Calu3 (cell line): ENCODE results near the gene UNKL. TPM values are rescaled to one million over a fixed set of nuclear protein-coding genes. Genes with fewer than 3 reads are reported as not detected.
A peak's percentile ranks its signal among the peaks of the same experiment; 100 is the strongest.

Source experiments
- BruUV-seq: library from RNA; stranded (reverse); fragments of 400-500 nt; replicated peaks from 2 replicates; lab custom pipeline; 2021; lab: Mats Ljungman, UMichigan
- CTCF ChIA-PET: fragments of 300-600 bp; sonication (Branson Sonifier 250); formaldehyde crosslinking; loops from one replicate; lab custom pipeline; 2022; ENCODE audit warnings: antibody characterized with exemption; lab: Charles Lee
- DNase-seq: peaks from one replicate; pipeline ENCODE4 v3.0.0; 2022
- H3K27ac Mint-ChIP-seq: one replicate; pipeline ENCODE4 v1.8.0; 2022; ENCODE audit warnings: mixed read lengths; ENCODE audit not compliant: unreplicated experiment
- H3K27me3 Mint-ChIP-seq: one replicate; pipeline ENCODE4 v1.8.0; 2022; ENCODE audit warnings: mixed read lengths; ENCODE audit not compliant: unreplicated experiment
- H3K36me3 Mint-ChIP-seq: one replicate; pipeline ENCODE4 v1.8.0; 2022; ENCODE audit warnings: mild to moderate bottlenecking, moderate library complexity, mixed read lengths; ENCODE audit not compliant: insufficient read depth, unreplicated experiment
- H3K4me1 Mint-ChIP-seq: one replicate; pipeline ENCODE4 v1.8.0; 2022; ENCODE audit warnings: mild to moderate bottlenecking, low read depth, mixed read lengths; ENCODE audit not compliant: unreplicated experiment
- H3K4me3 Mint-ChIP-seq: one replicate; pipeline ENCODE4 v1.8.0; 2022; ENCODE audit warnings: mild to moderate bottlenecking, low read depth, moderate library complexity, mixed read lengths; ENCODE audit not compliant: unreplicated experiment
- H3K9me3 Mint-ChIP-seq: one replicate; pipeline ENCODE4 v1.8.0; 2022; ENCODE audit warnings: low read depth, mixed read lengths; ENCODE audit not compliant: unreplicated experiment
- CTCF ChIP-seq: fragments of 200-600 bp; IDR thresholded peaks from one replicate; pipeline ENCODE4 v1.8.0; 2022; ENCODE audit warnings: antibody characterized with exemption; ENCODE audit not compliant: unreplicated experiment
- intact Hi-C: fragments of 100-400 bp; cut with micrococcal nuclease; formaldehyde crosslinking; loops from one replicate; pipeline ENCODE4 v1.10.0; 2022; ENCODE audit not compliant: unreplicated experiment
- total RNA-seq: library from RNA; stranded (reverse); gene quantifications from 2 replicates; pipeline ENCODE4 v1.2.3, GENCODE V29; 2022

UNKL gene
- total RNA-seq, 1 experiment from 2014 or later = 35.5 TPM

- Mint-ChIP-seq H3K27me3 (peaks cover 32% of the 10 kb centered on the region), H3K4me3 (no peak within 1 kb of the TSS), H3K36me3 (peaks cover 19% of the 10 kb centered on the region), H3K27ac (no peak within 1 kb of the TSS), H3K4me1 (peaks cover 8% of the 10 kb centered on the region), H3K9me3 (no peaks in the 10 kb centered on the region)
- DNase-seq = peak; percentile 62
- CTCF ChIA-PET = interaction anchor here (2.0 kb wide), 1 partner anchor 9 kb away, joined by 14 read pairs; no protein-coding TSS in a partner anchor
- intact Hi-C loops = no loop called here
- no peak for TF ChIP-seq CTCF
- no TSS peak for BruUV-seq
Measured at GRCh38 chr16:1333149-1333812, 81.2 kb downstream of the UNKL start, which contains the start of gene BAIAP3. BAIAP3 (plus strand) TSS chr16:1333645; CDS start chr16:1338550, 4,905 bp downstream.

- CTCF ChIA-PET = interaction anchor here (2.0 kb wide), 1 partner anchor 10 kb away, joined by 14 read pairs; no protein-coding TSS in a partner anchor
- BruUV-seq = no TSS peak
- no peaks in the 10 kb centered on the region for H3K9me3 Mint-ChIP-seq
- H3K4me1 Mint-ChIP-seq = peaks cover 8% of the 10 kb centered on the region
- H3K36me3 Mint-ChIP-seq = peaks cover 20% of the 10 kb centered on the region
- DNase-seq = no peak
- H3K4me3 Mint-ChIP-seq = no peak overlapping the region
- intact Hi-C loops = no loop called here
- H3K27me3 Mint-ChIP-seq = peaks cover 32% of the 10 kb centered on the region
- no peak for TF ChIP-seq CTCF
- H3K27ac Mint-ChIP-seq = no peak overlapping the region
Measured at GRCh38 chr16:1332618-1333148, 81.8 kb downstream of the UNKL start.

DNA sequence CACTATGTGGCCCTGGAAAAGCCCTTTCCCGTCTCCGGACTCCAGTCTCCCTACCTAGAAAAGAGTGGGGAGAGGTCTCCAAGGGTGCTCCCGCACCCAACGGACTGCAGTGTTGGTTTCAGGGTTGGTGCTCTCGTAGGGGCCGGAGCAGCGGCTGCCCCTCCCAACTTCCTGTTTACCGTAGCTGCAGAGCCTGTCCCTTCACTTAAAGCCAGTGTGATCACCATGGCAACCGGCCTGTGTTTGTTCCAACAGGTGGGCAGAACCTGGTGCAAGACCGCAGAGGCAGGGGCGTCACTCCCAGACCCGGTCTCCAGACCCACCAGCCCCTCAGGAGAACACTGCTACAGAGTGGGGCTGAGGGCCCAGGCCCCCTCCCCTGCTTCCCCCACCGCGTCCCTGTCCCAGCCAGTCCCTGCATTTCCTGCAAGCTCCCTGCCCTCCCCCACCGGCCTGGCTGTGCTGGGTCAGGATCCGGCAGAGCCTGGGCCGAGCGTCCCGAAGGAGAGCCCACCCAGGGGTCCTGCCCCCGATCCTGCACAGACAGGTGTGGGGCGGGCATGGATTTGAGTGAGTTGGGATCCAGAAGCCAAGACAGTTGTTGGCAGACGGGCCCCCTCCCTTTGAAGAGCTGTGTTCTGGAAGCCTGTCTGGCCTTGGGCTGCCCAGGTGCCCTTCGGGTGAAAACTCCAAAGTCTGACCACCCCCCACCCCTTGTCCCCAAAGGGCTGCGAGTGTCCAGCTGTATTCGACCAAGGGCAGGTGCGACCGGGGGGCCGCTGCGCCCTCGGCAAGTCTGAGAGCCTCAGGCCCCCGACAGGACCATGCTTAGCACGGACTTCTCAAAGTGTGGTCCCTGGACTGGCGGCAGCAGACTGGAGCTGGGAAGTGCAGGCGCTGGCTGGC is 82.5 kb downstream of the UNKL start:
- no peak for TF ChIP-seq CTCF
- Mint-ChIP-seq H3K4me3 (peak overlapping the region; percentile 63), H3K36me3 (peaks cover 26% of the 10 kb centered on the region), H3K27me3 (peaks cover 30% of the 10 kb centered on the region), H3K27ac (peak overlapping the region; percentile 84), H3K4me1 (peaks cover 8% of the 10 kb centered on the region), H3K9me3 (no peaks in the 10 kb centered on the region)
- DNase-seq = peak; percentile 93
- no TSS peak for BruUV-seq
- intact Hi-C loops = no loop called here
- CTCF ChIA-PET = interaction anchor here (1.1 to 2.0 kb wide), 2 partner anchors 11 to 19 kb away, joined by 3 to 14 read pairs; partner anchors contain the start of genes GNPTG and TSR3

DNA sequence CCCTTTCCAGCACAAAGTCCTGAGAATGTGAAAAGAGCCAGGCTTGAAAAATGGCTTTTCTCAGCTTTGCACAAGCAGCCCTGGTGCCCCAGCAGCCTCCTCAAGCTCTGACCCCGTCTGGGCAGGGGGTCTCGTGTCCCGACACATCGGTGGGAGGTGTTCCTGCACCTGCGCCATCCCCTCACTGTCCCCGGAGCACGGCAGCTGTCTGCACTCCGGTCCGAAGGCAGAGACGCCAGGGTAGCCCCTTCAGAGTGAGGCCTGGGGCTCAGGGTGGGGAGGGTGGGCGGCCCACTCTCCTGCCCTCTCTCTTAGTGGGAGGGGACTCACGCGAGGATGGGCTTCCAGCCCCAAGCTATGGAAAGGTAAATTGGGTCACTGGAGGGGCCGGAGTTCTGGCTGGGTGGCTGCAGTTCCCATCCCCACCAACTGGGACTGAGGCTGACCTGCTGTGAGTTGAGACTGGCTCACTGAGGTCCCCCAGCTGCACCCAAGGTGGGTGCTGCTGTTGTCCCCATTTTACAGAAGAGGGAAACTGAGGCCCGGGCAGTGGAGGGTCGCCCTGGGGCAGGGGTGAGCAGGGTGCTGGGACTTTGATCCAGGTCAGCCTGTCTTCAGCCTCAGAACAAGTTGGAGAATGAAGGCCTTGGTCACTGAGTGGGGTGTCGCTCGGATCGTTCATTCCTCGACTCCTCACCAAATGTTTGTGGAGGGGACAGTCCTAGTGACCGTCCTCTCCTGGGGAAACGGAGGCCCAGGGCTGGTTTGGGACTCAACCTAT is 83.4 kb downstream of the UNKL start:
- Mint-ChIP-seq H3K4me3 (peak overlapping the region; percentile 63), H3K36me3 (peaks cover 33% of the 10 kb centered on the region), H3K27ac (peak overlapping the region; percentile 84), H3K9me3 (no peaks in the 10 kb centered on the region), H3K4me1 (peaks cover 8% of the 10 kb centered on the region), H3K27me3 (peaks cover 22% of the 10 kb centered on the region)
- CTCF ChIA-PET = interaction anchor here (0.6 to 2.0 kb wide), 4 partner anchors 11 to 663 kb away, joined by 3 to 14 read pairs (median 3); partner anchors contain the start of genes GNPTG, RHOT2 and TSR3
- TSS peak; percentile 72 for BruUV-seq
- no peak for TF ChIP-seq CTCF
- intact Hi-C loops = no loop called here
- DNase-seq = no peak
